ENCODE measurements around the gene TRMT2A.
A peak's percentile ranks its signal among the peaks of the same experiment; 100 is the strongest.

Gene TRMT2A

GRCh38 chr22:20121856-20122415 is 4.9 kb upstream of the TRMT2A start:
- Histone ChIP-seq H3K27me3 (ENCODE audit: insufficient read depth, poor library complexity, severe bottlenecking) (no peaks in the 10 kb centered on the region), H3K4me3 (replicated peaks; ENCODE audit: insufficient read depth, low read length) (no peak overlapping the region), H3K27ac (replicated peaks) (no peak overlapping the region)
- no peak for DNase-seq (ENCODE audit: low read depth in 1 of 2, low spot score in 1 of 2)
- TF ChIP-seq CTCF (IDR thresholded peaks at IDR 0.05; ENCODE audit: insufficient read depth, low read length) (no peak), POLR2AphosphoS5 (IDR thresholded peaks at IDR 0.05; ENCODE audit: low read depth) (peak; percentile 32)

- H3K4me3 ChIP-seq (replicated peaks; ENCODE audit: insufficient read depth, low read length): peak overlapping the region; percentile 64
- H3K27me3 ChIP-seq (ENCODE audit: insufficient read depth, poor library complexity, severe bottlenecking): no peaks in the 10 kb centered on the region
- H3K27ac ChIP-seq (replicated peaks): peak overlapping the region; percentile 90
- no peak for DNase-seq (ENCODE audit: low read depth in 1 of 2, low spot score in 1 of 2)
- TF ChIP-seq POLR2AphosphoS5 (IDR thresholded peaks at IDR 0.05; ENCODE audit: low read depth): 0 out of 2 replicates have a peak, but pooled peaks have one; percentile 19
- TF ChIP-seq GABPA (IDR thresholded peaks at IDR 0.05; ENCODE audit: low read depth): no peak
- TF ChIP-seq REST (IDR thresholded peaks at IDR 0.05; ENCODE audit: insufficient replicate concordance, low read depth): no peak
- no peak for TF ChIP-seq CTCF (IDR thresholded peaks at IDR 0.05; ENCODE audit: insufficient read depth, low read length)
Measured at GRCh38 chr22:20118300-20119020, 1.4 kb upstream of the TRMT2A start.

GRCh38 chr22:20117633-20118299 is 740 bp upstream of the TRMT2A start:
- no peaks in the 10 kb centered on the region for H3K27me3 ChIP-seq (ENCODE audit: insufficient read depth, poor library complexity, severe bottlenecking)
- TF ChIP-seq CTCF (IDR thresholded peaks at IDR 0.05; ENCODE audit: insufficient read depth, low read length) (no peak), GABPA (IDR thresholded peaks at IDR 0.05; ENCODE audit: low read depth) (no peak), REST (IDR thresholded peaks at IDR 0.05; ENCODE audit: insufficient replicate concordance, low read depth) (no peak), SPI1 (IDR thresholded peaks at IDR 0.05; ENCODE audit: borderline replicate concordance, low read depth) (no peak), POLR2AphosphoS5 (IDR thresholded peaks at IDR 0.05; ENCODE audit: low read depth) (no peak)
- DNase-seq (ENCODE audit: low read depth in 1 of 2, low spot score in 1 of 2): peak; percentile 21 to 52
- H3K4me3 ChIP-seq (replicated peaks; ENCODE audit: insufficient read depth, low read length): peak overlapping the region; percentile 64
- H3K27ac ChIP-seq (replicated peaks): peak overlapping the region; percentile 90
